HEK293 (cell line): Measurements from ENCODE around the gene DNAJB11.

Experiments
- CTCF ChIA-PET: fragments of 350-600 bp; formaldehyde crosslinking; extraction: SDS; loops from one replicate; lab custom pipeline; 2021; ENCODE audit warnings: antibody characterized with exemption; lab: Yijun Ruan, JAX
- POLR2A ChIA-PET: fragments of 300-600 bp; formaldehyde crosslinking; extraction: SDS; loops from one replicate; lab custom pipeline; 2020; ENCODE audit warnings: antibody characterized with exemption, inconsistent platforms; lab: Yijun Ruan, JAX
- H3K27ac ChIP-seq: fragments of 200-500 bp; sonication (Bioruptor generic); 2 replicates; pipeline ENCODE4 v1.5.1; 2014; ENCODE audit warnings: low read depth, low read length, control low read depth, inconsistent platforms; ENCODE audit errors: extremely low read depth
- H3K36me3 ChIP-seq, 2 experiments: fragments of 200-500 bp in 1 of 2; sonication (Bioruptor generic) in 1 of 2; 1 replicate in 1 of 2; 2 replicates in 1 of 2; pipeline ENCODE4 v1.5.1; 2014 to 2017; ENCODE audit warnings: inconsistent platforms in 2 of 2, low read length in 2 of 2; ENCODE audit not compliant: control insufficient read depth in 2 of 2, insufficient read depth in 1 of 2
- H3K4me1 ChIP-seq: fragments of 200-500 bp; sonication (Bioruptor generic); 2 replicates; pipeline ENCODE4 v1.5.1; 2014; ENCODE audit warnings: mild to moderate bottlenecking, low read length, inconsistent platforms; ENCODE audit not compliant: control insufficient read depth, insufficient read depth
- H3K4me3 ChIP-seq: 2 replicates; pipeline ENCODE4 v1.5.1; 2011; ENCODE audit warnings: low read depth, mild to moderate bottlenecking, control low read depth, low read length, moderate library complexity
- H3K9me3 ChIP-seq: fragments of 200-500 bp; sonication (Bioruptor generic); 2 replicates; pipeline ENCODE4 v1.5.1; 2014; ENCODE audit warnings: low read depth, low read length, inconsistent platforms; ENCODE audit not compliant: control insufficient read depth, insufficient read depth
- KLF9 ChIP-seq: fragments of 450-650 bp; formaldehyde crosslinking; IDR thresholded peaks from 2 replicates; pipeline ENCODE4 v1.5.1; 2016; ENCODE audit warnings: missing biosample characterization, missing genetic modification characterization, low read depth
- PRDM1 ChIP-seq: fragments of 450-650 bp; formaldehyde crosslinking; IDR thresholded peaks from 2 replicates; pipeline ENCODE4; 2016; ENCODE audit warnings: missing biosample characterization, missing genetic modification characterization
- ZFP37 ChIP-seq: fragments of 450-650 bp; formaldehyde crosslinking; IDR thresholded peaks from 2 replicates; pipeline ENCODE4 v1.5.1; 2016; ENCODE audit warnings: missing biosample characterization, missing genetic modification characterization
- ZNF112 ChIP-seq: fragments of 450-650 bp; formaldehyde crosslinking; IDR thresholded peaks from 2 replicates; pipeline ENCODE4 v1.5.0; 2017; ENCODE audit warnings: missing biosample characterization, missing genetic modification characterization
- ZNF155 ChIP-seq: fragments of 450-650 bp; formaldehyde crosslinking; IDR thresholded peaks from 2 replicates; pipeline ENCODE4 v1.5.1; 2016; ENCODE audit warnings: missing biosample characterization, missing genetic modification characterization
- ZNF174 ChIP-seq: fragments of 450-650 bp; formaldehyde crosslinking; IDR thresholded peaks from 2 replicates; pipeline ENCODE4 v1.5.0; 2017; ENCODE audit warnings: missing biosample characterization, mild to moderate bottlenecking, missing genetic modification characterization
- ZNF211 ChIP-seq: fragments of 450-650 bp; formaldehyde crosslinking; IDR thresholded peaks from 2 replicates; pipeline ENCODE4 v1.5.1; 2016; ENCODE audit warnings: low read depth, missing biosample characterization, missing genetic modification characterization
- ZNF23 ChIP-seq: fragments of 450-650 bp; formaldehyde crosslinking; IDR thresholded peaks from 2 replicates; pipeline ENCODE4 v1.5.1; 2016; ENCODE audit warnings: missing biosample characterization, missing genetic modification characterization, borderline replicate concordance
- ZNF324 ChIP-seq: fragments of 450-650 bp; formaldehyde crosslinking; IDR thresholded peaks from 2 replicates; pipeline ENCODE4 v1.5.1; 2016; ENCODE audit warnings: missing biosample characterization, missing genetic modification characterization
- ZNF404 ChIP-seq: fragments of 450-650 bp; formaldehyde crosslinking; IDR thresholded peaks from 2 replicates; pipeline ENCODE4 v1.5.1; 2017; ENCODE audit warnings: missing biosample characterization, missing genetic modification characterization
- ZNF433 ChIP-seq: fragments of 450-650 bp; formaldehyde crosslinking; IDR thresholded peaks from 2 replicates; pipeline ENCODE4 v1.5.1; 2016; ENCODE audit warnings: missing biosample characterization, missing genetic modification characterization, low read depth
- ZNF514 ChIP-seq: fragments of 450-650 bp; formaldehyde crosslinking; IDR thresholded peaks from 2 replicates; pipeline ENCODE4 v1.5.1; 2016; ENCODE audit warnings: missing biosample characterization, missing genetic modification characterization
- ZNF654 ChIP-seq: fragments of 450-650 bp; formaldehyde crosslinking; IDR thresholded peaks from 2 replicates; pipeline ENCODE4 v1.5.1; 2016; ENCODE audit warnings: low read depth, missing biosample characterization, missing genetic modification characterization
- TF ChIP-seq, protein P1 (sequence below): sonication (generic); formaldehyde crosslinking; IDR thresholded peaks from 2 replicates; pipeline ENCODE4 v1.8.1; 2022; ENCODE audit warnings: mild to moderate bottlenecking, moderate library complexity, missing genetic modification reagents
- TF ChIP-seq, protein P2 (sequence below): fragments of 450-650 bp; formaldehyde crosslinking; IDR thresholded peaks from 2 replicates; pipeline ENCODE4 v1.5.1; 2017; ENCODE audit warnings: missing biosample characterization, missing genetic modification characterization
- TF ChIP-seq, protein P3 (sequence below): fragments of 450-650 bp; formaldehyde crosslinking; IDR thresholded peaks from 2 replicates; pipeline ENCODE4 v1.5.1; 2016; ENCODE audit warnings: missing biosample characterization, missing genetic modification characterization
- TF ChIP-seq, protein P4 (sequence below): fragments of 450-650 bp; formaldehyde crosslinking; IDR thresholded peaks from 2 replicates; pipeline ENCODE4 v1.5.1; 2016; ENCODE audit warnings: missing biosample characterization, missing genetic modification characterization

The DNAJB11 gene

DNA sequence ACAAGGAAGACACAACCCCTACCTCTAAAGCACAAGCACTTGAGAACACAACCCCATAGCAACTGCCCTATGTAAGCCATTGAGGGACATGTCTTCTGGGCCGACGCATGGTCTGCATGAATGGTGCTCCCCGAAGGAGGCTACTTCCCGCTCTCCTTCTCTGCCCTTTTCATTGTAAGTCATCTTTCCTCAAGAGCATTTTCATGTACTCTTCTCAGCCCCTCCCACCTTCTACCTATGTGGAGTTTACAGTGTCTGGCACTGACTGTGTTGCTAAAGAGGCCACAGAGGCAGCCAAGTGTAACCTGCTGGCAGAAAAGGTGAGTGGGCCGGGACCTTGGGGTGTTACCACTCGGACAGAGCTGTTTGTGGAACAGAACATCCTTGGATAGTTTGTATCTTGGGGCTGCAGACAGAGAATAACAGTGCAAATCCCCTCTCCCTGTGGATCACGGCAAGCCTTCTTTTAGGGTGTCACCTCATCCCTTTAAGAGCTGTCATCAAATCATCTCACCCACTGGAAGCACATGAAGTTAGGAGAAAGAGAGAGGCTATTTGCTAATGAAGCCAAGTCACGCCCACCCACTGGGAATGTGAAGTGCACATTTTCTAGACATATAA is 47.9 kb downstream of the DNAJB11 start:
- ChIA-PET CTCF (interaction anchor here (2.0 to 5.7 kb wide), 3 partner anchors 8 to 77 kb away, joined by 12 to 59 read pairs (median 13); no protein-coding TSS in a partner anchor), POLR2A (no interaction called here)
- no peak overlapping the region for H3K27ac ChIP-seq
- H3K9me3 ChIP-seq = no peaks in the 10 kb centered on the region
- H3K36me3 ChIP-seq = no peaks in the 10 kb centered on the region
- no peak overlapping the region for H3K4me3 ChIP-seq
- no peaks in the 10 kb centered on the region for H3K4me1 ChIP-seq
- TF ChIP-seq ZNF174 (tag by site-specific recombination) = no peak
- no peak for TF ChIP-seq ZFP37 (tag by site-specific recombination)

DNA sequence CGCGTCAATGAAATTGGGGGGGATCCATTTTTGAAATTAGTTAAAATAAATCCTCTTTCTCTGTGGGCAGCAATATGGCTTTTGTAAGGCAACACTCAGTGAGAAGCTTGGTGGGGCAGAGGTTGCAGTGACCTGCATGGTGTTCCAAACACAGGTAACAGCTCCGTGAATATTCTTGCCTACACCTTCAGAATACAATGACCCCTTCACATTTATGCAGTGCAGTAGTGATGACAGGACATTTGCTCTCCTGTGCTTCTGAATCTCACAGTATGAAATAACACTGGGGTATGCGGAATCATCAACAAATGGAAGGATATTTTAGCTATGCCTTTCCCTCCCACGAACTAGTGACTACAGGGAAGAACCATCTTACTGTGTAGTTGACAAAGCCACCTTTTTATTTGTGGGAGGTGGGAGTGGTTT is 49.3 kb downstream of the DNAJB11 start:
- Histone ChIP-seq H3K4me3 (no peak overlapping the region), H3K9me3 (no peaks in the 10 kb centered on the region), H3K4me1 (no peaks in the 10 kb centered on the region), H3K36me3 (no peaks in the 10 kb centered on the region), H3K27ac (no peak overlapping the region)
- CTCF ChIA-PET = interaction anchor here (0.8 kb wide), 1 partner anchor 10 kb away, joined by 4 read pairs; no protein-coding TSS in a partner anchor
- POLR2A ChIA-PET = no interaction called here
- TF ChIP-seq, protein P1, sequence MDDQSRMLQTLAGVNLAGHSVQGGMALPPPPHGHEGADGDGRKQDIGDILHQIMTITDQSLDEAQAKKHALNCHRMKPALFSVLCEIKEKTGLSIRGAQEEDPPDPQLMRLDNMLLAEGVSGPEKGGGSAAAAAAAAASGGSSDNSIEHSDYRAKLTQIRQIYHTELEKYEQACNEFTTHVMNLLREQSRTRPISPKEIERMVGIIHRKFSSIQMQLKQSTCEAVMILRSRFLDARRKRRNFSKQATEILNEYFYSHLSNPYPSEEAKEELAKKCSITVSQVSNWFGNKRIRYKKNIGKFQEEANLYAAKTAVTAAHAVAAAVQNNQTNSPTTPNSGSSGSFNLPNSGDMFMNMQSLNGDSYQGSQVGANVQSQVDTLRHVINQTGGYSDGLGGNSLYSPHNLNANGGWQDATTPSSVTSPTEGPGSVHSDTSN (CRISPR knock-in tag) = no peak
- TF ChIP-seq ZNF112 (tag by site-specific recombination) = no peak
- no peak for TF ChIP-seq ZNF155 (tag by site-specific recombination)
- TF ChIP-seq ZNF324 (tag by site-specific recombination) = no peak
- TF ChIP-seq ZNF514 = no peak
- TF ChIP-seq ZNF654 (tag by site-specific recombination) = no peak
- TF ChIP-seq, protein P2, sequence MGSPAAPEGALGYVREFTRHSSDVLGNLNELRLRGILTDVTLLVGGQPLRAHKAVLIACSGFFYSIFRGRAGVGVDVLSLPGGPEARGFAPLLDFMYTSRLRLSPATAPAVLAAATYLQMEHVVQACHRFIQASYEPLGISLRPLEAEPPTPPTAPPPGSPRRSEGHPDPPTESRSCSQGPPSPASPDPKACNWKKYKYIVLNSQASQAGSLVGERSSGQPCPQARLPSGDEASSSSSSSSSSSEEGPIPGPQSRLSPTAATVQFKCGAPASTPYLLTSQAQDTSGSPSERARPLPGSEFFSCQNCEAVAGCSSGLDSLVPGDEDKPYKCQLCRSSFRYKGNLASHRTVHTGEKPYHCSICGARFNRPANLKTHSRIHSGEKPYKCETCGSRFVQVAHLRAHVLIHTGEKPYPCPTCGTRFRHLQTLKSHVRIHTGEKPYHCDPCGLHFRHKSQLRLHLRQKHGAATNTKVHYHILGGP (tag by site-specific recombination) = no peak
- TF ChIP-seq ZNF404 (tag by site-specific recombination) = no peak
- TF ChIP-seq ZNF433 (tag by site-specific recombination) = no peak
- TF ChIP-seq, protein P3, sequence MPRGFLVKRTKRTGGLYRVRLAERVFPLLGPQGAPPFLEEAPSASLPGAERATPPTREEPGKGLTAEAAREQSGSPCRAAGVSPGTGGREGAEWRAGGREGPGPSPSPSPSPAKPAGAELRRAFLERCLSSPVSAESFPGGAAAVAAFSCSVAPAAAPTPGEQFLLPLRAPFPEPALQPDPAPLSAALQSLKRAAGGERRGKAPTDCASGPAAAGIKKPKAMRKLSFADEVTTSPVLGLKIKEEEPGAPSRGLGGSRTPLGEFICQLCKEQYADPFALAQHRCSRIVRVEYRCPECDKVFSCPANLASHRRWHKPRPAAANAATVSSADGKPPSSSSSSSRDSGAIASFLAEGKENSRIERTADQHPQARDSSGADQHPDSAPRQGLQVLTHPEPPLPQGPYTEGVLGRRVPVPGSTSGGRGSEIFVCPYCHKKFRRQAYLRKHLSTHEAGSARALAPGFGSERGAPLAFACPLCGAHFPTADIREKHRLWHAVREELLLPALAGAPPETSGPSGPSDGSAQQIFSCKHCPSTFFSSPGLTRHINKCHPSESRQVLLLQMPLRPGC (tag by site-specific recombination) = no peak
- no peak for TF ChIP-seq PRDM1 (tag by site-specific recombination)
- TF ChIP-seq, protein P4, sequence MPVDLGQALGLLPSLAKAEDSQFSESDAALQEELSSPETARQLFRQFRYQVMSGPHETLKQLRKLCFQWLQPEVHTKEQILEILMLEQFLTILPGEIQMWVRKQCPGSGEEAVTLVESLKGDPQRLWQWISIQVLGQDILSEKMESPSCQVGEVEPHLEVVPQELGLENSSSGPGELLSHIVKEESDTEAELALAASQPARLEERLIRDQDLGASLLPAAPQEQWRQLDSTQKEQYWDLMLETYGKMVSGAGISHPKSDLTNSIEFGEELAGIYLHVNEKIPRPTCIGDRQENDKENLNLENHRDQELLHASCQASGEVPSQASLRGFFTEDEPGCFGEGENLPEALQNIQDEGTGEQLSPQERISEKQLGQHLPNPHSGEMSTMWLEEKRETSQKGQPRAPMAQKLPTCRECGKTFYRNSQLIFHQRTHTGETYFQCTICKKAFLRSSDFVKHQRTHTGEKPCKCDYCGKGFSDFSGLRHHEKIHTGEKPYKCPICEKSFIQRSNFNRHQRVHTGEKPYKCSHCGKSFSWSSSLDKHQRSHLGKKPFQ (tag by site-specific recombination) = no peak
- no peak for TF ChIP-seq ZNF23 (tag by site-specific recombination)
- no peak for TF ChIP-seq KLF9
- TF ChIP-seq ZNF211 = no peak
